Stimulated activated CD8-positive, alpha-beta memory T cell treated with anti-CD3 and anti-CD28 coated beads, Interleukin-7, amount 100 ng/mL, for 24 hours (primary cell): ENCODE measurements around the gene SHISAL2A.

Source experiments
- DNase-seq: peaks from one replicate; pipeline ENCODE4 v3.0.0-alpha.2; 2020; ENCODE audit warnings: low read depth

SHISAL2A gene

GRCh38 chr1:52621950-52622349 lies 11.0 kb upstream of the SHISAL2A start:
- DNase-seq: no peak

DNA sequence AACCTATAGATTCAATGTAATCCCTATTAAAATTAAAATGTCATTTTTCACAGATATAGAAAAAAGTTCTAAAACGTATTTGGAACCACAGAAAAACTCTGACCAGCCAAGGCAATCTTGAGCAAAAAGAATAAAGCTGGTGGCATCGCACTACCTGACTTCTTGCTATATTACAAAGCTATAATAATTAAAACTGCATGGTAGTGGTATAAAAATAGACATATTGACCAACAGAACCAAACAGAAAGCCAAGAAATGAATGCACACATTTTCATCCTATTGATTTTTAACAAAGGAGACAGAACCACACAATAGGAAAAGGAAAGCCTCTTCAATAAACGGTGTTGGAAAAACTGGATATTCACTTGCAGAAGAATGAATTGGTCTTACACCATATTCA lies 9.2 kb upstream of the SHISAL2A start:
- no peak for DNase-seq

DNA sequence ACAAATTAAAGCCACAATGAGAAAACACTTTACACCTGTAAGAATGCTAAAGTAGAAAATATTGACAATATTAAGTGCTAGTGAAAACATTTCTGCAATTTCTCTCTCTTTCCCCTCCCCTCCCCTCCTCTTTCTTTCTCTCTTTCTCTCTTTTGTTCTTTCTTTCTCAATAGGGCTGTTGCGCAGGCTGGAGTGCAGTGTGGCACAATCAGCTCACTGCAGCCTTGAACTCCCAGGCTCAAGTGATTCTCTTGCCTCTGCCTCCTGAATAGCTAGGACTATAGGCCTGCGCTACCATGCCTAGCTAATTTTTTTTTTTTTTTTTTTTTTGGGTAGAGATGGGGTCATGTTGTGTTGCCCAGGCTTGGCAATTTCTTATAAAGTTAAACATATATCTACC lies 5.9 kb upstream of the SHISAL2A start:
- DNase-seq: no peak

DNA sequence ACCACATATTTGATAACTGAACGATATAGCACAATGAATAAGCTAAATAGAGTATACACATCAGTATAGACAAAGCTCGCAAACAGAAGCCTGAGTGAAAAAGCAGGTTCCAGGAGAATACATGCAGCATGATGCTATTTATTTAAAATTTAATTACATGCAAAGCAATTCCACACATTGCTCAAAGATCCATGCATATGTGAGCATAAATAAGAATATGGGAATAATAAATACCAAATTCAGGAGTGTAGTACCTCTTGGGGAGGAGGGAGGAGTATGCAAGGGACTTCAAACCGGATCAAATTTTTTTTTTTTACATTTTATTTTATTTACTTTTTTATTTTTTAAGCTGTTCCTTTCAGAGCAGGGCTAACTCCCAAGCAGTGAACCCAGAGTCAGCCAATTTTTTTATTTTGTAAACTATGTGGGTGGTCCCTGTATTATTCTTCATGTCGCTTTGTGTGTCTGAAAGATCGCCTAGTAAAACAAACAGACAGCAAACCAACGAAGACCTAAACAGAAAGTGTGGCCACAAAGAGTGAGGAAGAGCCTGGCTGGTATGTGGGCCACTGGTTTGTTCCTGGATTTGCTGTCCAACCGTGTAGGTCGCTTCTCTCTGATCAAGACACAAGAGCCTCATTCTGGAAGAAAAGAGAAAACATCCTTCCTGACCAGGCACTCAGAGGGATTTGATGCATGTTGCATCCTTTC lies 4.2 kb upstream of the SHISAL2A start:
- no peak for DNase-seq

GRCh38 chr1:52629325-52629643 lies 3.7 kb upstream of the SHISAL2A start:
- no peak for DNase-seq

DNA sequence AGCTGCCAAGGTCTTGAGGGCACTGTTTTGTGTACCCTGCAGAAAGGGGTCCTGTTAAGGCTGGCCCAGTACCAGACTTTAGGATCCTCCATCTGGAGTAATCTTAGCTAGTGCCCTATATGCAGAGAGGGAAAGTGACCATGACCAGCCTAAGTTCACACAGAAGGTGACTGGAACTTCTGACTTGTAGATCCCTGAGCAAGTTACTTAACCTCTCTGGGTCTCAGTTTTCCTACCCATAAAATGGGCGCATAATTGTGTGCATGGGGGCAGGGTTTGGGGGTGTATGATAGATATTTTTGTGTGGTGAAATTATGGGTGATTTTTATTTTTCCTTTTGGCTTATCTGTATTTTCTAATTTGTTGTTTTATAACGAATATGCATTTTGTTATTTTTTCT lies 3.3 kb upstream of the SHISAL2A start:
- no peak for DNase-seq

DNA sequence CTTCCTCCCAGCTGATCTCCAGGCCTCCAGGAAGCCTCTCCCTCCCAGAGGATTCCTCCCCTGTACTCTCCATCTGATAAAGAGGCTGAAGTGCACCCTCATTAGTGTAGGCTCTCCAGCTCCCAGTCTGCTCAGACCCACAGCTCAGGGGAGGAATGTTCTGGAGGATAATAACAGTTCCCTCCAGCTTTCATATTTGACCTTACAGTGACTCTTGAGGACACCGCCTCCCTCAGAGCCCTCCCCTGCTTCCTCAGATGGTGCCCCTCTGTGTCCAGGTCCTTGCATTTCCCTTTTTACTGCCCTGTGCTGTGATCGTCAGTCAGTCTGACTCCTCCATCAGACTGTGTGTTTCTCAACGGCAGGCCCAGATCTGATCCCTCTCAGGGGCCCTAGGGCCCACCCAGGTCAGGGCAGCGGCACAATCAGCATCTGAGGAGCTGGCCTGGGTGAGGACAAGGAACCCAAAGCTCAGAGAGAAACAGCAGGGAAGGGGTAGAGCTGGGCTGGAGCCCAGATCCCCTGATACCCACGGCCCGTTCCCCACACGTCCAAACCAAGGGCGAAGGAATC lies 1.1 kb upstream of the SHISAL2A start:
- DNase-seq: no peak

- DNase-seq: no peak
Measured at GRCh38 chr1:52633291-52633754, 355 bp downstream of the SHISAL2A start.

- no peak for DNase-seq
Measured at GRCh38 chr1:52634111-52634510, 1.1 kb downstream of the SHISAL2A start.

DNA sequence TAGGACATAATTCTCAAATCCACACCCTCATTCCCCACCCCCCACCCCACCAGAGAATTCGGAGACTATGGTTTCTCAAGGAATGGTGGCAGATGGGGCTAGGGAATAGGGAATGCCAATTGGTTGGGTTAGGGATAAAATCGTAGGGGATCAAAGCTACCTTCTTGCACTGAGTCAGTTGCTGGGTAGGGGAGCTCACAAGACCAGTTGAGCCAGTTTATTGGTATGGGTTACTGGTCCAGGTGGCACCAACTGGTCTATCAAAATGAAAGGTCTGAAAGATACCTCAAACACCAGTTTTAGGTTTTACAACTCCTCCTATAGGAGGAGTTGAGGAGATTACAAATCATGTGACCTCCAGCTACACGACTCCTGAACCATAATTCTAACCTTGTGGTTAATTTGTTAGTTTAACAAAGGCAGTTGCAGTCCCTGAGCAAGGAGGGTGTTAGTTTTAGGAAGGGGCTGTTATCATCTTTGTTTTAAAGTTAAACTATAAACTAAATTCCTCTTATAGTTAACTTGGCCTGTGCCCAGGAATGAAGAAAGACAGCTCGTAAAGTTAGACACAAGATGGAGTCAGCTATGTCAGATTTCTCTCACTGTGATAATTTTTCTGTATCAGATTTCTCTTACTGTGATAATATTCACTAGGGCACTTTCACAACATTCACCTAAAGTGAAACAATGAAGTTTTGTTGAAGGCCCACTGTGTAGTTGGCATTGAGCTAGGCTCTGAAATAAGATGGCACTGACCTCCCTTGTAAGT lies 2.5 kb downstream of the SHISAL2A start:
- DNase-seq: no peak

DNA sequence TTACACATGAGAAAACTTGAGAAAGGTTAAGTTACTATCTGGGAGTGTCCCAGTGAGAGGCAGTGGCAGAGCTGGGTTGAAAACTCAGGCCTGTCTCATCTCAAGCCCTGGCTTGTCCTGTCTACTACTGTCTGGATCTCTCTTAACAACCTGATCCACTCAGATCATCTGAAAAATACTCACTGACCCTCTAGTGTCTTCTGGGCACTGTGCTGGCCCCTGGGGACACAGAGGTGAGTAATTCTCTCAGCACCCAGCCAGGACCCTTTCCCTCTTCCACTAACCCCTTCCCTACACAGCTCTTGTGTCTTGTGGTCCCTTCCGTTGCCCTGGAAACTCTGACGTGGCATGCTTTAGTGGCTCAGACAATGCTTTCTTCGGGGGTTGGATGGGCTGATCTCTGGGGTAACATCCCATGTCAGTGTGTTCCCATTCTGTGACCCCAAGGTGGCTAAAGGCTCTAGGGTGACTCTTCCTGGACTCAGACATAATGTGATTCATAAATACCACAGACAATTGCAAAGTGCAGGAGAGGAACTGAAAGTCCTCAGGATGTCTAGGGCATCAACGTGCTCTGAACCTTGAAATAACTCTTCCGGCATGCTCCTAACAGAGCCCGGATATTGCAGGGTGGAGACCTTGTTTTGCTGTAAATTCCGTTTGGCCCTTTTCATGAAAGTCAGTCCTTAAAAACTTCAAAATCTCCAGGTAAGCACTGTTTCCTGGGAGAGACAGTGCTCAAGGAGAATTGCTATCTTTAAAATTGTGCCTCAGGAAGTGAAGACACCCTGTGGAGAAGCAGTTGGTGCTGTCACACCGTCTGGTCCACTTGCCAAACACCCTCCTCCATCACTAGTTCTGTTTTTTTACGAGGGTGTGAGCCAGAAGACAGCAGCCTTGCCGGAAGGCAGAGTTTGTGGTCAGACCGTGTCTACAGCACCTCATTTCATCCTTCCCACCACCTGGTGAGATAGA lies 4.0 kb downstream of the SHISAL2A start:
- no peak for DNase-seq

DNA sequence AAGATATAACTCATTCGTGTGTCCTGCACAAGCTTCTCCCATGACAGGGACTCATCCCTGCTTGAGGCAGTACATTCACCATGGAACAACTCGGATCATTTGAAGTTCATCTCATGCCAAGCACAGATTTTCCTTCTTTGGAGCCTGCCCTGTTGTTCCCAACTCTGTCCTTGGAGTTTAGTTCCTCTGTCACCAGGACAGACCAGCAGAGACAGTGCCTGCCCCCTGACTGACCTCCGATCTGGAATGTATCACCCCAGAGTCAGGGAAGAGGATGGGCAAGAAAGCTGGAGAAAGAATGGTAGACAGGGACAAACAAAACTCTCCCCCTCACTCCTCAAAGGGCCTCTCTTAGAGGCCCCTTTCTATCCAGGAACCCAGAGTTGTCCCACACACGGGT lies 5.0 kb downstream of the SHISAL2A start:
- DNase-seq: no peak

DNA sequence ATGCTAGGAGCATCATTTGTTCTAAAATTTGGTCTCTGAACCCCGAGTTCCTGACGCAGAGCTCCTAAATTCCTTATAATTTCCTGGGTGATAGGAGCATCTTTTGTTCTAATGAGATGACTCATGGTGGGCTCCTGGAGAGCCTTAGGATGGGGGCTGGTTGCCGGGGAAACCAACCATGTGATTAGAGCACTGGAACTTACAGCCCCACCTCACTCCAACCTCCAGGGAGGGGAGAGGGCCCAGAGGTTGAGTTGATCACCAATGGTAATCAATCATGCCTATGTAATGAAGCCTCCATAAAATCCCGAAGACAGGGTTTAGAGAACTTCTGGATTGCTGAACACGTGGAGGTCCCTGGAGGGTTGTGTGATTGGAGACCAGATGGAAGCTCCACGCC lies 7.7 kb downstream of the SHISAL2A start:
- no peak for DNase-seq

GRCh38 chr1:52641307-52641706 lies 8.3 kb downstream of the SHISAL2A start:
- DNase-seq: no peak

GRCh38 chr1:52645261-52645660 lies 12.3 kb downstream of the SHISAL2A start:
- DNase-seq: no peak

DNA sequence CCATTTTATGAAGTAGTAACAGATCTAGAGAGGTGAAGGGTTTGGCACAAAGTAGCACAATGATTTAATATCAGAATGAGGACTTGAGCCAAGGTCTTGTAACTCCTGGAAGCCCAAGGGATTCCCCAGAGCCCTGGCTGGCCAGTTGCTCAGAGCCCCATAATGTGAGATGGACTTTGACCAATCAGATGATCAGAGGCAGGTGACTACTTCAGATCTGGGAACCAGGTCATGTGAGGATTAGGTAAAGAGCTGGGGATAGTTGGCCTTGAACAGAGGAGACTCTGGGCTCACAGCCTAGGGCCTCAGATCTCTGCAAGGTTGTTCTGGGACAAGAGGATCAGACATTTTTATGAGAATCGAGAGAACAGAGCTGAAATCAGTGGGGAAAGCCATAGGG lies 18.9 kb downstream of the SHISAL2A start:
- no peak for DNase-seq

DNA sequence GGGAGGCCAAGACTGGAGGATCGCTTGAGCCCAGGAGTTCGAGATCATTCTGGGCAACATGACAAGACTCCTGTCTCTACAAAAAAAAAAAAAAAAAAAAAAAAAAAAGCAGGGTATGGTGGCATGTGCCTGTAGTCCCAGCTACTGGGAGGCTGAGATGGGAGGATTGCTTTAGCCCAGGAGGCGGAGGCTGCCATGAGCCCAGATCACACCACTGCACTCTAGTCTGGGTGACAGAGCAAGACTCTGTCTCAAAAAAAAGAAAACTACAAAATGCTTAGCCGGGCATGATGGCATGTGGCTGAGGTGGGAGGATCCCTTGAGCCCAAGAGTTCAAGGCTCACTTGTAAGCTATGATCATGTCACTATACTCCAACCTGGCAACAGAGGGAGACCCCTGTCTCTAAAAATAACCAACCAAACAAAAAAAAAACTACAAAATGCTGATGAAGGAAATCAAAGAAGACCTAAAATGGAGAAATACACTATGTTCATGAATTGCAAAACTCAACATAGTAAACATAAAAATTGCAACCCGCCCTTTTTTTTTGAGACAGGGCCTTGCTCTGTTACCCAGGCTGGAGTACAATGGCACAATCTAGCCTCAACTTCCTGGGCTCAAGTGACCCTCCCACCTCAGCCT lies 20.4 kb downstream of the SHISAL2A start:
- DNase-seq: no peak

DNA sequence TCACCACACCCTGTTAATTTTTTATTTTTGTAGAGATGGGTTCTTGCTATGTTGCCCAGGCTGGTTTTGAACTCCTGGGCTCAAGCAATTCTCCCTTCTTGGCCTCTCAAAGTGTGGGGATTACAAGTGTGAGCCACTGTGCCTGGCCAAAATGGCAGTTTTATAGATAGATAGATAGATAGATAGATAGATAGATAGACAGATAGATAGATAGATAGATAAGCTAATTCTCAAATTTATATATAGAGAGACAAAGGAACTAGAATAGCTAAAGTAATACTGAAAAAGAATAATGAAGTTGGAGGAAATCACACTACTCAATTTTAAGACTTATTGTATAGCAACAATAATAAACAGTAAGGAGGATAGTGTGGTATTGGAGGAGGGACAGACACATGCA lies 21.1 kb downstream of the SHISAL2A start:
- DNase-seq: no peak

DNA sequence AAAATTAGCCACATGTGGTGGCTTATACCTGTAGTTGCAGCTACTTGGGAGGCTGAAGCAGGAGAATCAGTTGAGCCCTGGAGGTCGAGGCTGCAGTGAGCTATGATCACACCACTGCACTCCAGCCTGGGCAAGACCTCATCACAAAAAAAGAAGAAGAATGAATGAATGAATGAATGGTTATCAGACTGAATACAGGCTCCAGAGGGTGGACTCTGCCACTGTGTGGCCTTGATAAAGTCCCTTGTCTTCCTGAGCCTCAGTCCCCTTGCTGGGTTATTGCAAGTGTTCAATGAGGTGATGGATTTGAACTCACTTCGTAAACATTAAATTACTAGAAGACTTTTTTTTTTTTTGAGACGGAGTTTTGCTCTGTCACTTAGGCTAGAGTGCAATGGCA lies 24.7 kb downstream of the SHISAL2A start:
- no peak for DNase-seq

- no peak for DNase-seq
Measured at GRCh38 chr1:52658795-52659194, 25.8 kb downstream of the SHISAL2A start.

GRCh38 chr1:52659356-52659755 lies 26.4 kb downstream of the SHISAL2A start:
- DNase-seq: no peak
